Mammary epithelial cell (primary cell): ENCODE measurements around the gene GALK2.

Experiments
- EZH2 ChIP-seq: IDR thresholded peaks from 2 replicates; pipeline ENCODE4 v1.6.1; 2012; ENCODE audit warnings: low read length, inconsistent platforms, borderline replicate concordance
- TF ChIP-seq, protein P1 (sequence below), 2 donors: IDR thresholded peaks in 1 of 2; conservative IDR thresholded peaks in 1 of 2; 2 replicates each; pipeline ENCODE4 v1.5.1; 2011 to 2012; ENCODE audit warnings: inconsistent platforms in 2 of 2, low read length in 2 of 2, mild to moderate bottlenecking in 2 of 2, control low read depth in 1 of 2, low read depth in 1 of 2; ENCODE audit not compliant: insufficient read depth in 1 of 2; ENCODE audit errors: extremely low read depth in 1 of 2

DNA sequence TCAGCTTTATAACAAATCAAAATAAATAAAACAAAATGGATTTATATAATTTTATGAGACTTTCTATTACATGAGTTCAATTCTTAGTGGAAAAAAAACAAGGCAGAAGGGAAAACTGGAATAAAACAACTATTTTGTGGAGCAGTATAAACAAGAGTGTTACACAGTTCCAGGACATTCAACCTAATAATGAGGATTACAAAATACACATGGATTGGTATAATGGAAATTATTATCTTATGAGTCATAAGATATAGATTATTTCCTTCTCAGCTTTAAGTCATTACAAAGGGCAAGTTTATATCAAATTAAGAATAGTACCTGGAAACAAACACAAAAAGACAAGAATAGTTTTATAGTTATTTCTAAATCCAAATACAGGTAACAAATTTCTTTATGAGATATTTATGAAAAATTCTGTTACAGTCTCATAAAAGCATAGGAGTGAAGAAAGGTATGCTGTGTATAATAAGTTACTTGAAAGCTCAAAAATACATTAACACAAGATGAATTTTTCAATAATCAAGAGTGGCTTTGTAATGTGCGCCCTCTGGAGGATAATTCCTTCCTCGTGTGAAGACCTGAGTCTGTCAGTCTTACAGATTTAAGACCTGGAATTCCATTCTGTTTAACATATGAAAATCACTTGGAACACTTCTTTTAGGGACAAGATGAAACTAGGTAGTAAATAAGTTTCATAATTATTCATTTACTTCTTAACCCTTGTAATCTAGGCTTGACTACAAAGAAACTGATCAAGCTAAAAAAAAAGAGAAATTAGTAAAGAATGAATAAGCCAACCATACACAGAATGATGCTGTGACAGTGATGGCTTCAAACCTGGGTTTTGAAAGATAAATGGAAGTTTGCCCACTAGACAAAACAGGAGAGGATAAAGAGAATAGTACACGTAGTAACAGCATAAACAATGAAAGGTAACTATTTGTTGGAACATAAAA lies 24.1 kb upstream of the GALK2 start:
- TF ChIP-seq EZH2 = no peak
- TF ChIP-seq, protein P1, sequence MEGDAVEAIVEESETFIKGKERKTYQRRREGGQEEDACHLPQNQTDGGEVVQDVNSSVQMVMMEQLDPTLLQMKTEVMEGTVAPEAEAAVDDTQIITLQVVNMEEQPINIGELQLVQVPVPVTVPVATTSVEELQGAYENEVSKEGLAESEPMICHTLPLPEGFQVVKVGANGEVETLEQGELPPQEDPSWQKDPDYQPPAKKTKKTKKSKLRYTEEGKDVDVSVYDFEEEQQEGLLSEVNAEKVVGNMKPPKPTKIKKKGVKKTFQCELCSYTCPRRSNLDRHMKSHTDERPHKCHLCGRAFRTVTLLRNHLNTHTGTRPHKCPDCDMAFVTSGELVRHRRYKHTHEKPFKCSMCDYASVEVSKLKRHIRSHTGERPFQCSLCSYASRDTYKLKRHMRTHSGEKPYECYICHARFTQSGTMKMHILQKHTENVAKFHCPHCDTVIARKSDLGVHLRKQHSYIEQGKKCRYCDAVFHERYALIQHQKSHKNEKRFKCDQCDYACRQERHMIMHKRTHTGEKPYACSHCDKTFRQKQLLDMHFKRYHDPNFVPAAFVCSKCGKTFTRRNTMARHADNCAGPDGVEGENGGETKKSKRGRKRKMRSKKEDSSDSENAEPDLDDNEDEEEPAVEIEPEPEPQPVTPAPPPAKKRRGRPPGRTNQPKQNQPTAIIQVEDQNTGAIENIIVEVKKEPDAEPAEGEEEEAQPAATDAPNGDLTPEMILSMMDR (conservative IDR thresholded peaks at IDR 0.05 in 1 of 2, IDR thresholded peaks at IDR 0.05 in 1 of 2; ENCODE audit: extremely low read depth in 1 of 2, insufficient read depth in 1 of 2, low read depth in 1 of 2, low read length in 2 of 2) = peak; percentile 69 to 79
